ENCODE results near the gene TNRC18. TPM values are rescaled to one million over a fixed set of nuclear protein-coding genes. Genes with fewer than 3 reads are reported as not detected.
"Not testable (repeated sequence)": the region's sequence is repeated elsewhere in the genome, so short reads cannot be mapped to it uniquely, and the experiment has no call there.

The TNRC18 gene
- total and polyA plus RNA-seq, 2 donors (not counting 1 experiment from before 2014, with no cell fraction given) = 17.8 to 75.0 TPM

- H3K4me1 Mint-ChIP-seq = no peaks in the 10 kb centered on the region
Observed at GRCh38 chr7:5276611-5277010, 147.0 kb downstream of the TNRC18 start.

GRCh38 chr7:5276123-5276522 is 147.5 kb downstream of the TNRC18 start:
- H3K79me2 ChIP-seq (ENCODE audit: control insufficient read depth, insufficient read depth, low read length); POLR2A ChIA-PET; H4K20me1 ChIP-seq (ENCODE audit: control insufficient read depth, insufficient read depth, low read length, poor library complexity, severe bottlenecking); H3K4me1 Mint-ChIP-seq; H2AFZ ChIP-seq (ENCODE audit: insufficient read depth, low read depth, low read length, poor library complexity, severe bottlenecking); H3K9ac ChIP-seq (ENCODE audit: low read length); H3K4me3 ChIP-seq (ENCODE audit: control extremely low read depth in 1 of 5, extremely low read depth in 1 of 5, insufficient read depth in 1 of 5, low read depth in 2 of 5, low read length in 4 of 5); H3K4me2 ChIP-seq (replicated peaks; ENCODE audit: low read depth, low read length, poor library complexity, severe bottlenecking); H3K36me3 ChIP-seq (replicated peaks in 1 of 2; ENCODE audit: control extremely low read depth in 1 of 2, control insufficient read depth in 1 of 2, extremely low read depth in 1 of 2, insufficient read depth in 2 of 2, low read length in 1 of 2); H3K9me3 Mint-ChIP-seq (ENCODE audit: insufficient read depth); ATAC-seq (ENCODE audit: low read depth); H3K4me1 ChIP-seq (ENCODE audit: control insufficient read depth in 2 of 2, insufficient read depth in 2 of 2, low read length in 2 of 2); H3K27ac ChIP-seq (ENCODE audit: low read length in 2 of 2); H3K9me3 ChIP-seq (ENCODE audit: control extremely low read depth in 1 of 3, control insufficient read depth in 2 of 3, insufficient read depth in 1 of 3, low read length in 2 of 3); intact Hi-C loops (cut with micrococcal nuclease); DNase-seq; H3K27me3 ChIP-seq (replicated peaks in 1 of 4; ENCODE audit: control extremely low read depth in 1 of 4, control insufficient read depth in 3 of 4, insufficient read depth in 4 of 4, low read length in 3 of 4); H3K27ac Mint-ChIP-seq; H3K4me3 Mint-ChIP-seq: not testable (repeated sequence)
- H3K27me3 Mint-ChIP-seq = peaks cover 14% of the 10 kb centered on the region
- WGBS (ENCODE audit: insufficient coverage) = 93% methylated on average over 14 of the region's 14 CpGs
- CTCF ChIA-PET = interaction anchor here (0.6 kb wide), 1 partner anchor 390 kb away, joined by 3 read pairs; no protein-coding TSS in a partner anchor

More at GRCh38 chr7:5276611-5277010, 147.0 kb downstream of the TNRC18 start:
- ATAC-seq (ENCODE audit: low read depth) = no peak
- Histone ChIP-seq H3K9ac (ENCODE audit: low read length) (no peak overlapping the region), H3K4me1 (ENCODE audit: control insufficient read depth in 2 of 2, insufficient read depth in 2 of 2, low read length in 2 of 2) (no peaks in the 10 kb centered on the region), H3K27me3 (replicated peaks in 1 of 4; ENCODE audit: control extremely low read depth in 1 of 4, control insufficient read depth in 3 of 4, insufficient read depth in 4 of 4, low read length in 3 of 4) (no peaks in the 10 kb centered on the region), H3K79me2 (ENCODE audit: control insufficient read depth, insufficient read depth, low read length) (no peaks in the 10 kb centered on the region), H3K4me2 (replicated peaks; ENCODE audit: low read depth, low read length, poor library complexity, severe bottlenecking) (no peak overlapping the region), H3K9me3 (ENCODE audit: control extremely low read depth in 1 of 3, control insufficient read depth in 2 of 3, insufficient read depth in 1 of 3, low read length in 2 of 3) (no peaks in the 10 kb centered on the region), H4K20me1 (ENCODE audit: control insufficient read depth, insufficient read depth, low read length, poor library complexity, severe bottlenecking) (no peaks in the 10 kb centered on the region), H3K4me3 (ENCODE audit: control extremely low read depth in 1 of 5, extremely low read depth in 1 of 5, insufficient read depth in 1 of 5, low read depth in 2 of 5, low read length in 4 of 5) (no peak overlapping the region), H3K27ac (ENCODE audit: low read length in 2 of 2) (no peak overlapping the region), H2AFZ (ENCODE audit: insufficient read depth, low read depth, low read length, poor library complexity, severe bottlenecking) (no peak overlapping the region), H3K36me3 (replicated peaks in 1 of 2; ENCODE audit: control extremely low read depth in 1 of 2, control insufficient read depth in 1 of 2, extremely low read depth in 1 of 2, insufficient read depth in 2 of 2, low read length in 1 of 2) (no peaks in the 10 kb centered on the region)
- H3K27ac Mint-ChIP-seq = no peak overlapping the region
- CTCF ChIA-PET = interaction anchor here (0.6 to 0.7 kb wide), 2 partner anchors 50 to 390 kb away, joined by 3 read pairs; no protein-coding TSS in a partner anchor
- no peak for DNase-seq
- H3K27me3 Mint-ChIP-seq = peaks cover 14% of the 10 kb centered on the region
- H3K4me3 Mint-ChIP-seq = no peak overlapping the region
- WGBS (ENCODE audit: insufficient coverage) = 83% methylated on average over 1 of the region's 15 CpGs
- TF ChIP-seq CTCF (IDR thresholded peaks at IDR 0.05) (no peak), EZH2 (IDR thresholded peaks at IDR 0.05; ENCODE audit: borderline replicate concordance, insufficient read depth, low read depth, low read length, poor library complexity, severe bottlenecking) (no peak)
- intact Hi-C loops (cut with micrococcal nuclease) = no loop called here
- POLR2A ChIA-PET = interaction anchor here (0.6 kb wide), 1 partner anchor 405 kb away, joined by 3 read pairs; no protein-coding TSS in a partner anchor
- no peaks in the 10 kb centered on the region for H3K9me3 Mint-ChIP-seq (ENCODE audit: insufficient read depth)

GRCh38 chr7:5275510-5275909 is 148.1 kb downstream of the TNRC18 start:
- H3K36me3 ChIP-seq (replicated peaks in 1 of 2; ENCODE audit: control extremely low read depth in 1 of 2, control insufficient read depth in 1 of 2, extremely low read depth in 1 of 2, insufficient read depth in 2 of 2, low read length in 1 of 2); POLR2A ChIA-PET: not testable (repeated sequence)

More at GRCh38 chr7:5275510-5275909, 148.1 kb downstream of the TNRC18 start:
- H3K27me3 ChIP-seq (replicated peaks in 1 of 4; ENCODE audit: control extremely low read depth in 1 of 4, control insufficient read depth in 3 of 4, insufficient read depth in 4 of 4, low read length in 3 of 4); H3K9me3 Mint-ChIP-seq (ENCODE audit: insufficient read depth); H3K4me2 ChIP-seq (replicated peaks; ENCODE audit: low read depth, low read length, poor library complexity, severe bottlenecking); H2AFZ ChIP-seq (ENCODE audit: insufficient read depth, low read depth, low read length, poor library complexity, severe bottlenecking); H4K20me1 ChIP-seq (ENCODE audit: control insufficient read depth, insufficient read depth, low read length, poor library complexity, severe bottlenecking); DNase-seq; H3K4me1 Mint-ChIP-seq; CTCF ChIA-PET; H3K4me1 ChIP-seq (ENCODE audit: control insufficient read depth in 2 of 2, insufficient read depth in 2 of 2, low read length in 2 of 2); H3K4me3 Mint-ChIP-seq; H3K4me3 ChIP-seq (ENCODE audit: control extremely low read depth in 1 of 5, extremely low read depth in 1 of 5, insufficient read depth in 1 of 5, low read depth in 2 of 5, low read length in 4 of 5); H3K9me3 ChIP-seq (ENCODE audit: control extremely low read depth in 1 of 3, control insufficient read depth in 2 of 3, insufficient read depth in 1 of 3, low read length in 2 of 3); intact Hi-C loops (cut with micrococcal nuclease); H3K9ac ChIP-seq (ENCODE audit: low read length); H3K27ac Mint-ChIP-seq; H3K27ac ChIP-seq (ENCODE audit: low read length in 2 of 2); H3K79me2 ChIP-seq (ENCODE audit: control insufficient read depth, insufficient read depth, low read length); ATAC-seq (ENCODE audit: low read depth): not testable (repeated sequence)
- H3K27me3 Mint-ChIP-seq = peaks cover 11% of the 10 kb centered on the region
- WGBS (ENCODE audit: insufficient coverage) = 100% methylated on average over 1 of the region's 10 CpGs

Measured in B cell (primary cell).